IMR-90 (cell line): ENCODE measurements around the gene IL17D. TPM values are rescaled to one million over a fixed set of nuclear protein-coding genes. Genes with fewer than 3 reads are reported as not detected.

ENCODE experiments used
- ATAC-seq: fragments of 200-7000 bp; cut with Tn5 transposase; 2 replicates; pipeline ENCODE4 v1.9.1; 2020; ENCODE audit warnings: low read depth, mild to moderate bottlenecking, moderate library complexity
- BruUV-seq: library from RNA; stranded (reverse); fragments of 400-500 nt; replicated peaks from 2 replicates; lab custom pipeline; 2021; lab: Mats Ljungman, UMichigan
- CTCF ChIA-PET: fragments of 300-600 bp; formaldehyde crosslinking; extraction: SDS; loops from one replicate; lab custom pipeline; 2021; ENCODE audit warnings: antibody characterized with exemption; lab: Yijun Ruan, JAX
- POLR2A ChIA-PET: fragments of 300-600 bp; sonication (Branson Sonifier 250); formaldehyde crosslinking; loops from one replicate; lab custom pipeline; 2022; ENCODE audit warnings: antibody characterized with exemption; ENCODE audit not compliant: unreplicated experiment; lab: Charles Lee
- DNase-seq: peaks from one replicate; pipeline ENCODE4 v3.0.0; 2013
- H2AFZ ChIP-seq: replicated peaks from 2 replicates; pipeline ENCODE3; 2013; ENCODE audit warnings: low read length, mild to moderate bottlenecking; ENCODE audit not compliant: poor library complexity
- H2AK5ac ChIP-seq: 2 replicates; pipeline ENCODE4 v1.6.1; 2013; ENCODE audit warnings: low read depth, low read length, inconsistent platforms
- H2AK9ac ChIP-seq: replicated peaks from 2 replicates; pipeline ENCODE3; 2013; ENCODE audit warnings: mild to moderate bottlenecking, low read depth, low read length, moderate library complexity; ENCODE audit not compliant: poor library complexity
- H2BK120ac ChIP-seq: 2 replicates; pipeline ENCODE4 v1.6.1; 2013; ENCODE audit warnings: low read depth, low read length, inconsistent platforms
- H2BK15ac ChIP-seq: 3 replicates; pipeline ENCODE4 v1.6.1; 2013; ENCODE audit warnings: low read depth, low read length, inconsistent platforms
- H2BK20ac ChIP-seq: 2 replicates; pipeline ENCODE4 v1.6.1; 2013; ENCODE audit warnings: low read depth, mild to moderate bottlenecking, inconsistent platforms, low read length, moderate library complexity
- H2BK5ac ChIP-seq: 2 replicates; pipeline ENCODE4 v1.6.1; 2013; ENCODE audit warnings: mild to moderate bottlenecking, low read depth, low read length, inconsistent platforms; ENCODE audit not compliant: poor library complexity, severe bottlenecking
- H3K14ac ChIP-seq: replicated peaks from 2 replicates; pipeline ENCODE4 v1.6.1; 2013; ENCODE audit warnings: low read depth, low read length, inconsistent platforms
- H3K18ac ChIP-seq: 2 replicates; pipeline ENCODE4 v1.6.1; 2013; ENCODE audit warnings: low read depth, low read length, control low read depth
- H3K23ac ChIP-seq: 2 replicates; pipeline ENCODE4 v1.6.1; 2013; ENCODE audit warnings: low read depth, low read length, inconsistent platforms
- H3K27ac ChIP-seq: 2 replicates; pipeline ENCODE4 v1.5.1; 2013; ENCODE audit warnings: mild to moderate bottlenecking, control low read depth, low read length; ENCODE audit not compliant: insufficient read depth
- H3K27me3 ChIP-seq: 2 replicates; pipeline ENCODE4 v1.6.1; 2013; ENCODE audit warnings: low read length; ENCODE audit not compliant: control insufficient read depth, insufficient read depth
- H3K36me3 ChIP-seq: 2 replicates; pipeline ENCODE4 v1.6.1; 2013; ENCODE audit warnings: low read length, mixed read lengths; ENCODE audit not compliant: control insufficient read depth, insufficient read depth
- H3K4ac ChIP-seq: 2 replicates; pipeline ENCODE4 v1.6.1; 2013; ENCODE audit warnings: low read depth, low read length, inconsistent platforms
- H3K4me1 ChIP-seq: 2 replicates; pipeline ENCODE4 v1.6.1; 2013; ENCODE audit warnings: low read length, mixed read lengths; ENCODE audit not compliant: control insufficient read depth, insufficient read depth
- H3K4me2 ChIP-seq: 2 replicates; pipeline ENCODE4 v1.6.1; 2013; ENCODE audit warnings: low read depth, mild to moderate bottlenecking, control low read depth, low read length, moderate library complexity
- H3K4me3 ChIP-seq: 2 replicates; pipeline ENCODE4 v1.5.1; 2013; ENCODE audit warnings: low read depth, mild to moderate bottlenecking, control low read depth, low read length, moderate library complexity; ENCODE audit not compliant: insufficient read depth
- H3K56ac ChIP-seq: 2 replicates; pipeline ENCODE4 v1.6.1; 2013; ENCODE audit warnings: low read length, inconsistent platforms; ENCODE audit not compliant: insufficient read depth; ENCODE audit errors: extremely low read depth
- H3K79me1 ChIP-seq, 2 experiments: 2 replicates each; pipeline ENCODE4 v1.6.1; 2013; ENCODE audit warnings: low read length in 2 of 2, inconsistent platforms in 1 of 2, low read depth in 1 of 2
- H3K9ac ChIP-seq: 2 replicates; pipeline ENCODE4 v1.6.1; 2013; ENCODE audit warnings: low read depth, low read length, control low read depth
- H3K9me1 ChIP-seq: 2 replicates; pipeline ENCODE4 v1.6.1; 2013; ENCODE audit warnings: low read length, inconsistent platforms; ENCODE audit not compliant: insufficient read depth
- H3K9me3 ChIP-seq: 2 replicates; pipeline ENCODE4 v1.6.1; 2013; ENCODE audit warnings: low read length; ENCODE audit not compliant: control insufficient read depth, insufficient read depth
- H4K20me1 ChIP-seq: 2 replicates; pipeline ENCODE4 v1.6.1; 2013; ENCODE audit warnings: low read length, inconsistent platforms; ENCODE audit not compliant: insufficient read depth
- H4K5ac ChIP-seq: 2 replicates; pipeline ENCODE4 v1.6.1; 2013; ENCODE audit warnings: mild to moderate bottlenecking, low read depth, low read length, control low read depth
- H4K8ac ChIP-seq, 2 experiments: 2 replicates each; pipeline ENCODE4 v1.6.1; 2013; ENCODE audit warnings: low read depth in 2 of 2, low read length in 2 of 2, control low read depth in 1 of 2, inconsistent platforms in 1 of 2
- H4K91ac ChIP-seq: 2 replicates; pipeline ENCODE4 v1.6.1; 2013; ENCODE audit warnings: low read depth, low read length, inconsistent platforms; ENCODE audit not compliant: insufficient read depth
- CHD1 ChIP-seq: IDR thresholded peaks from 2 replicates; pipeline ENCODE4 v1.6.1; 2012; ENCODE audit warnings: low read depth, low read length, improper control_type of control experiment
- WGBS, 2 experiments: methylation state at CpG; one replicate each; pipeline versions ENCODE4 v1.1.5 to v1.1.7; 2013; ENCODE audit warnings: missing lambda C conversion rate in 2 of 2; ENCODE audit not compliant: insufficient read length in 1 of 2; ENCODE audit errors: extremely low coverage in 2 of 2; 5-methylcytosine and 5-hydroxymethylcytosine counted together
- dilution Hi-C: fragments of 300-500 bp; cut with HindIII; formaldehyde crosslinking; loops from one replicate; pipeline ENCODE4 v1.14.3; 2018; ENCODE audit warnings: low sequenced_read_pairs; ENCODE audit not compliant: unreplicated experiment
- in situ Hi-C: fragments of 300-500 bp; cut with MboI; formaldehyde crosslinking; loops from 3 replicates; pipeline ENCODE4 v1.14.3; 2019; ENCODE audit warnings: low sequenced_read_pairs, inconsistent platforms, mixed read lengths
- intact Hi-C: fragments of 100-400 bp; cut with micrococcal nuclease; formaldehyde crosslinking; loops from 2 replicates; pipeline ENCODE4 v1.10.0; 2022
- polyA plus RNA-seq, 3 experiments: library from polyadenylated mRNA; depleted of rRNA; stranded (reverse); fragments of >200 nt; gene quantifications; 2 replicates each; pipeline ENCODE4 v1.2.3, GENCODE V29; 2012; ENCODE audit warnings: low replicate concordance in 1 of 3
- total RNA-seq: library from RNA; depleted of rRNA; stranded (reverse); fragments of >200 nt; gene quantifications from 2 replicates; pipeline ENCODE4 v1.2.3, GENCODE V29; 2012

The IL17D gene
- total and polyA plus RNA-seq, 2 of the 4 experiments (the other 2 are of a cell fraction) = 0.72 to 1.4 TPM

DNA sequence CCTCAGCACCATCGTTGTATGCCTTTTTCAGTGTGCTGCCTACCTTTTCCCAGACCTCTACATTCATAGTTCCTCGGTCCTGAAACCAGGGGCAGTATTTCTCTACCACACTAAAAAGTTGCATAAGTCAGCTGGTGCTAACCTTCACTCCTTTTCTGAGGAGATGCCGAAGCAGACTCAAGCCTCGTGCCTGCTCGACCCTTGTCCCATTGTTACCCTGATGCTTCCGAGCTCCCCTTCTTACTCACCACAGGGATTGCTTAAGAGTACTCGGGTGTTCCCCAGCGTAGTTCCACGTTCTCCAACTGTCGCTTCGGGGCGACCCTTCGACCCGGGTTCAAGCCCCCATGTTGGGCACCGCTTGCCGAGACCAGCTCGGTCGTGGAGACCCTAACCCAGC, 19.0 kb upstream of the IL17D start:
- Histone ChIP-seq H3K27me3 (no peaks in the 10 kb centered on the region), H3K27ac (no peak overlapping the region), H3K9me1 (peaks cover 3% of the 10 kb centered on the region; the same call in 1 of the 2 replicates), H4K20me1 (no peaks in the 10 kb centered on the region), H2AFZ (no peak overlapping the region), H2AK9ac (no peak overlapping the region), H3K9ac (no peak overlapping the region), H4K5ac (no peak overlapping the region), H3K79me1 (no peaks in the 10 kb centered on the region), H2BK5ac (no peak overlapping the region), H2BK20ac (no peak overlapping the region), H3K4ac (no peak overlapping the region), H3K4me2 (no peak overlapping the region), H3K23ac (no peak overlapping the region), H2AK5ac (no peak overlapping the region), H2BK120ac (no peak overlapping the region), H3K4me1 (peaks cover 5% of the 10 kb centered on the region; the same call in 1 of the 2 replicates), H4K8ac (no peak overlapping the region), H3K36me3 (no peaks in the 10 kb centered on the region), H4K91ac (no peak overlapping the region), H3K56ac (no peak overlapping the region), H3K14ac (no peak overlapping the region), H2BK15ac (no peak overlapping the region), H3K9me3 (no peaks in the 10 kb centered on the region), H3K4me3 (no peak overlapping the region), H3K18ac (no peak overlapping the region)
- intact Hi-C loops = no loop called here
- in situ Hi-C loops = no loop called here
- dilution Hi-C loops = no loop called here
- no TSS peak for BruUV-seq
- ChIA-PET CTCF (no interaction called here), POLR2A (no interaction called here)
- WGBS, 2 experiments = 90% methylated on average over 10 of the region's 18 CpGs; no CpG with 5 or more reads in 1 of the 2 experiments
- DNase-seq (no peak), ATAC-seq (no peak)
- TF ChIP-seq CHD1 = no peak
